ENCODE data around the gene ZNRF3. TPM values are rescaled to one million over a fixed set of nuclear protein-coding genes. Genes with fewer than 3 reads are reported as not detected.
A peak's percentile ranks its signal among the peaks of the same experiment; 100 is the strongest.

Gene ZNRF3
- total and polyA plus RNA-seq, 2 experiments from 2014 or later, result 11.1 to 32.2 TPM

DNA sequence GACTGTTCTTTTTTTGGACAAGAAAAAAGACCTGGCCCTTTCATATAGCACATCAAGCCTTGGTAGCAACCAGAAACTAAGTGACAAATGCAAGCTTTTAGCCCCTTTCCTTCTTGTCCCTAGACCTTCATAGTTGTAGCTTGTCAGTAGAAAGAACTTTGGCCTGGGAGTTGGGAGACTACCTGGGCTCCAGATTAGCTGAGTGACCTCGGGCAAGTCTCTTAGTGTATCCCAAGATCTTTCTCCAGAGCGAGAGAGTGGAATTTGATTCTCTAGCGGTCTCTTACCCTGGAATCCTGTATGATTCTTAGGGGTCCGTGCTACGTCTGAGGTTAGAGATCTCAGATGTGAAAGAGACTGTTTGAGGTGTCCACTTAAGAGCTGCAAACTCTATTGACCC lies 59.0 kb downstream of the ZNRF3 start (continued):
- TF ChIP-seq, protein P1, sequence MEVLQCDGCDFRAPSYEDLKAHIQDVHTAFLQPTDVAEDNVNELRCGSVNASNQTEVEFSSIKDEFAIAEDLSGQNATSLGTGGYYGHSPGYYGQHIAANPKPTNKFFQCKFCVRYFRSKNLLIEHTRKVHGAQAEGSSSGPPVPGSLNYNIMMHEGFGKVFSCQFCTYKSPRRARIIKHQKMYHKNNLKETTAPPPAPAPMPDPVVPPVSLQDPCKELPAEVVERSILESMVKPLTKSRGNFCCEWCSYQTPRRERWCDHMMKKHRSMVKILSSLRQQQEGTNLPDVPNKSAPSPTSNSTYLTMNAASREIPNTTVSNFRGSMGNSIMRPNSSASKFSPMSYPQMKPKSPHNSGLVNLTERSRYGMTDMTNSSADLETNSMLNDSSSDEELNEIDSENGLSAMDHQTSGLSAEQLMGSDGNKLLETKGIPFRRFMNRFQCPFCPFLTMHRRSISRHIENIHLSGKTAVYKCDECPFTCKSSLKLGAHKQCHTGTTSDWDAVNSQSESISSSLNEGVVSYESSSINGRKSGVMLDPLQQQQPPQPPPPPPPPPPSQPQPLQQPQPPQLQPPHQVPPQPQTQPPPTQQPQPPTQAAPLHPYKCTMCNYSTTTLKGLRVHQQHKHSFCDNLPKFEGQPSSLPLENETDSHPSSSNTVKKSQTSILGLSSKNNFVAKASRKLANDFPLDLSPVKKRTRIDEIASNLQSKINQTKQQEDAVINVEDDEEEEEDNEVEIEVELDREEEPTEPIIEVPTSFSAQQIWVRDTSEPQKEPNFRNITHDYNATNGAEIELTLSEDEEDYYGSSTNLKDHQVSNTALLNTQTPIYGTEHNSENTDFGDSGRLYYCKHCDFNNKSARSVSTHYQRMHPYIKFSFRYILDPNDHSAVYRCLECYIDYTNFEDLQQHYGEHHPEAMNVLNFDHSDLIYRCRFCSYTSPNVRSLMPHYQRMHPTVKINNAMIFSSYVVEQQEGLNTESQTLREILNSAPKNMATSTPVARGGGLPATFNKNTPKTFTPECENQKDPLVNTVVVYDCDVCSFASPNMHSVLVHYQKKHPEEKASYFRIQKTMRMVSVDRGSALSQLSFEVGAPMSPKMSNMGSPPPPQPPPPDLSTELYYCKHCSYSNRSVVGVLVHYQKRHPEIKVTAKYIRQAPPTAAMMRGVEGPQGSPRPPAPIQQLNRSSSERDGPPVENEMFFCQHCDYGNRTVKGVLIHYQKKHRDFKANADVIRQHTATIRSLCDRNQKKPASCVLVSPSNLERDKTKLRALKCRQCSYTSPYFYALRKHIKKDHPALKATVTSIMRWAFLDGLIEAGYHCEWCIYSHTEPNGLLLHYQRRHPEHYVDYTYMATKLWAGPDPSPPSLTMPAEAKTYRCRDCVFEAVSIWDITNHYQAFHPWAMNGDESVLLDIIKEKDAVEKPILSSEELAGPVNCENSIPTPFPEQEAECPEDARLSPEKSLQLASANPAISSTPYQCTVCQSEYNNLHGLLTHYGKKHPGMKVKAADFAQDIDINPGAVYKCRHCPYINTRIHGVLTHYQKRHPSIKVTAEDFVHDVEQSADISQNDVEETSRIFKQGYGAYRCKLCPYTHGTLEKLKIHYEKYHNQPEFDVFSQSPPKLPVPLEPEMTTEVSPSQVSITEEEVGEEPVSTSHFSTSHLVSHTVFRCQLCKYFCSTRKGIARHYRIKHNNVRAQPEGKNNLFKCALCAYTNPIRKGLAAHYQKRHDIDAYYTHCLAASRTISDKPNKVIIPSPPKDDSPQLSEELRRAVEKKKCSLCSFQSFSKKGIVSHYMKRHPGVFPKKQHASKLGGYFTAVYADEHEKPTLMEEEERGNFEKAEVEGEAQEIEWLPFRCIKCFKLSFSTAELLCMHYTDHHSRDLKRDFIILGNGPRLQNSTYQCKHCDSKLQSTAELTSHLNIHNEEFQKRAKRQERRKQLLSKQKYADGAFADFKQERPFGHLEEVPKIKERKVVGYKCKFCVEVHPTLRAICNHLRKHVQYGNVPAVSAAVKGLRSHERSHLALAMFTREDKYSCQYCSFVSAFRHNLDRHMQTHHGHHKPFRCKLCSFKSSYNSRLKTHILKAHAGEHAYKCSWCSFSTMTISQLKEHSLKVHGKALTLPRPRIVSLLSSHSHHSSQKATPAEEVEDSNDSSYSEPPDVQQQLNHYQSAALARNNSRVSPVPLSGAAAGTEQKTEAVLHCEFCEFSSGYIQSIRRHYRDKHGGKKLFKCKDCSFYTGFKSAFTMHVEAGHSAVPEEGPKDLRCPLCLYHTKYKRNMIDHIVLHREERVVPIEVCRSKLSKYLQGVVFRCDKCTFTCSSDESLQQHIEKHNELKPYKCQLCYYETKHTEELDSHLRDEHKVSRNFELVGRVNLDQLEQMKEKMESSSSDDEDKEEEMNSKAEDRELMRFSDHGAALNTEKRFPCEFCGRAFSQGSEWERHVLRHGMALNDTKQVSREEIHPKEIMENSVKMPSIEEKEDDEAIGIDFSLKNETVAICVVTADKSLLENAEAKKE (CRISPR knock-in tag; IDR thresholded peaks at IDR 0.05), result no peak
- TF ChIP-seq ZNF331 (CRISPR knock-in tag; IDR thresholded peaks at IDR 0.05; ENCODE audit: low read depth), result no peak

DNA sequence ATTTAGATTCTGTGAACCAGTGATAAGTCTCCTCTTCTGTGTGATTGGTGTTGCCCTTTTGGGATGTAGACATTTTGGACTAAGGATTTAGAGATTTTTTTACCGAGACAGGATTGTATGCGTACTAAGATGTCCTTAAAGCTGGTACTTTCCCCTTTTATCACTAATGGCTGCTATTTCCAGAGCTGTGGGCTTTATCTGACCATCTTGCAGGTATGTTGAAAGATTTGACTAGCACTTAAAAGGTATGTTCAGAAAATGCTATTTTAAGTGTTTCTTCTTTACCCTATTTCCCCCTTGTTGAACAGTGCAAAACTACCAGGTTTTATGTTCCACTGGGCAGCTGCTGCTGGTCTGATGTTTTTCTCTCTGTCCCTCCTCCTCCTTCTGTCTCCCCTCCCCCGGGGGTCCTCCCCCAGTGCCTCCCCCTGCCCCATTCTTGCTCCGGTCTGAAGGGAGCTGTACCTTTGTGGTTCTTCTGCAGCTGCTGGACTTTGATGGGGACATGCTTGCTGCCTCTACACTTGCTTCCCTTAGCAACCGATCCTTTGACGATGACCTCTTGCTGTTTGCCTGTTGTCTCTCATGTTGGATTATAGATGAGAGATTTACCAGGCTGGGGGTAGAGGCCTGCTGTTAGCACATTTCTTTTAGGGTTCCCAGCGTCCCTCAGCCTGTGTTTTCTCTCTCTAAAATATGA lies 59.6 kb downstream of the ZNRF3 start:
- DNase-seq (ENCODE audit: low spot score), result no peak
- peak; percentile 51 for ATAC-seq
- Histone ChIP-seq H3K4me3 (no peak overlapping the region), H3K79me2 (replicated peaks; ENCODE audit: insufficient read depth) (peaks cover 98% of the 10 kb centered on the region), H3K27me3 (ENCODE audit: insufficient read depth) (no peaks in the 10 kb centered on the region), H3K9me2 (ENCODE audit: insufficient read depth) (no peaks in the 10 kb centered on the region), H3K36me3 (ENCODE audit: insufficient read depth) (no peaks in the 10 kb centered on the region; the same call in 1 of the 2 replicates), H4K20me1 (replicated peaks; ENCODE audit: insufficient read depth) (peaks cover 26% of the 10 kb centered on the region), H3K4me1 (ENCODE audit: insufficient read depth) (peaks cover 57% of the 10 kb centered on the region), H3K4me2 (peak overlapping the region; percentile 61), H3F3A (replicated peaks; ENCODE audit: low read depth) (no peaks in the 10 kb centered on the region), H3K27ac (ENCODE audit: low read depth) (no peak overlapping the region), H2AFZ (no peak overlapping the region)
- peak overlapping the region; percentile 62 for H3K27ac Mint-ChIP-seq
- peak overlapping the region; percentile 2; the same call in 1 of the 3 replicates for H3K4me3 Mint-ChIP-seq
- peaks cover 8% of the 10 kb centered on the region for H3K9me3 Mint-ChIP-seq
- peaks cover 7% of the 10 kb centered on the region for H3K27me3 Mint-ChIP-seq (ENCODE audit: insufficient read depth, low read depth, poor library complexity)
- H3K4me1 Mint-ChIP-seq, result peaks cover 49% of the 10 kb centered on the region
- H3K36me3 Mint-ChIP-seq (ENCODE audit: low read depth), result peaks cover 24% of the 10 kb centered on the region
- TF ChIP-seq, protein P2, sequence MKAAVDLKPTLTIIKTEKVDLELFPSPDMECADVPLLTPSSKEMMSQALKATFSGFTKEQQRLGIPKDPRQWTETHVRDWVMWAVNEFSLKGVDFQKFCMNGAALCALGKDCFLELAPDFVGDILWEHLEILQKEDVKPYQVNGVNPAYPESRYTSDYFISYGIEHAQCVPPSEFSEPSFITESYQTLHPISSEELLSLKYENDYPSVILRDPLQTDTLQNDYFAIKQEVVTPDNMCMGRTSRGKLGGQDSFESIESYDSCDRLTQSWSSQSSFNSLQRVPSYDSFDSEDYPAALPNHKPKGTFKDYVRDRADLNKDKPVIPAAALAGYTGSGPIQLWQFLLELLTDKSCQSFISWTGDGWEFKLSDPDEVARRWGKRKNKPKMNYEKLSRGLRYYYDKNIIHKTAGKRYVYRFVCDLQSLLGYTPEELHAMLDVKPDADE (IDR thresholded peaks at IDR 0.05), result no peak
- TF ChIP-seq STAT1 (IDR thresholded peaks at IDR 0.05; ENCODE audit: unreplicated experiment) (no peak), ZNF331 (CRISPR knock-in tag; IDR thresholded peaks at IDR 0.05; ENCODE audit: low read depth) (no peak), EZH2phosphoT487 (IDR thresholded peaks at IDR 0.05; ENCODE audit: unreplicated experiment) (no peak)
- TF ChIP-seq, protein P1 (CRISPR knock-in tag; IDR thresholded peaks at IDR 0.05), result no peak
